Esophagus muscularis mucosa (tissue), 4 donors: Measurements from ENCODE around the gene BHLHE41. TPM values are rescaled to one million over a fixed set of nuclear protein-coding genes. Genes with fewer than 3 reads are reported as not detected.

ENCODE experiments used
- DNase-seq: peaks from one replicate; pipeline ENCODE4 v3.0.0-alpha.2; 2017; ENCODE audit errors: extremely low spot score
- H3K27ac ChIP-seq, 4 donors: fragments of 200-600 bp; sonication (generic); replicated peaks in 1 of 4; 1 replicate in 3 of 4; 2 replicates in 1 of 4; pipeline ENCODE4 v1.5.1; 2016 to 2019; ENCODE audit warnings: mild to moderate bottlenecking in 1 of 4
- H3K27me3 ChIP-seq, 4 donors: fragments of 200-600 bp; sonication (generic); one replicate each; pipeline versions ENCODE4 v1.5.1 to v1.6.0; 2016 to 2019
- H3K36me3 ChIP-seq, 4 donors: fragments of 200-600 bp; sonication (generic); one replicate each; pipeline ENCODE4 v1.5.1; 2016 to 2019
- H3K4me1 ChIP-seq, 4 donors: fragments of 200-600 bp; sonication (generic); one replicate each; pipeline ENCODE4 v1.5.1; 2016 to 2019
- H3K4me3 ChIP-seq, 4 donors: fragments of 200-600 bp; sonication (generic); 1 replicate in 2 of 4; 2 replicates in 2 of 4; pipeline ENCODE4 v1.5.1; 2016 to 2019; ENCODE audit warnings: mild to moderate bottlenecking in 4 of 4, moderate library complexity in 1 of 4
- H3K9me3 ChIP-seq, 4 donors: fragments of 200-600 bp; sonication (generic); 1 replicate in 3 of 4; 2 replicates in 1 of 4; pipeline ENCODE4 v1.5.1; 2016 to 2019
- CTCF ChIP-seq, 3 experiments: fragments of 200-600 bp in 2 of 3; fragments of 450-650 bp in 1 of 3; sonication (generic) in 2 of 3; IDR thresholded peaks; one replicate each; pipeline ENCODE4 v1.5.1; 2017 to 2019; ENCODE audit warnings: antibody characterized with exemption in 3 of 3, mild to moderate bottlenecking in 2 of 3, moderate library complexity in 1 of 3
- EP300 ChIP-seq: sonication (generic); formaldehyde crosslinking; IDR thresholded peaks from one replicate; pipeline ENCODE4 v1.6.1; 2017; ENCODE audit warnings: antibody characterized with exemption
- POLR2A ChIP-seq: fragments of 450-650 bp; IDR thresholded peaks from one replicate; pipeline ENCODE4 v1.6.1; 2017; ENCODE audit warnings: antibody characterized with exemption, moderate library complexity, mild to moderate bottlenecking, low read depth
- POLR2AphosphoS5 ChIP-seq, 2 donors: sonication (generic); formaldehyde crosslinking; IDR thresholded peaks; one replicate each; pipeline ENCODE4 v1.6.1; 2017; ENCODE audit warnings: antibody characterized with exemption in 2 of 2
- WGBS: methylation state at CpG from one replicate; pipeline ENCODE4 v1.1.5; 2018; 5-methylcytosine and 5-hydroxymethylcytosine counted together
- intact Hi-C: fragments of 100-400 bp; cut with DNase I; formaldehyde crosslinking; loops from one replicate; pipeline ENCODE4 v1.15.1; 2023
- total RNA-seq, 4 donors: library from RNA; depleted of rRNA; stranded (reverse); fragments of >200 nt; gene quantifications; one replicate each; pipeline versions ENCODE4 v1.1.0 to v1.2.1, GENCODE V29; 2016

The BHLHE41 gene
- total RNA-seq, 4 donors from 2014 or later = 6.3 to 20.0 (median 14.8) TPM

GRCh38 chr12:26106347-26106746, 18.5 kb downstream of the BHLHE41 start:
- Histone ChIP-seq H3K27ac (no peak overlapping the region), H3K4me1 (peaks cover 0 to 24% (median 16%) of the 10 kb centered on the region in 4 donors), H3K9me3 (no peaks in the 10 kb centered on the region), H3K4me3 (no peak overlapping the region), H3K36me3 (no peaks in the 10 kb centered on the region), H3K27me3 (no peaks in the 10 kb centered on the region)
- intact Hi-C loops = loop anchor here (10.0 kb wide), 1 partner anchor 328 kb away; no protein-coding TSS in a partner anchor
- DNase-seq = no peak
- 59% methylated on average over 4 of the region's 4 CpGs for whole genome bisulfite sequencing
- TF ChIP-seq POLR2A = no peak
- no peak for TF ChIP-seq CTCF (IDR thresholded peaks at IDR 0.05)
- TF ChIP-seq POLR2AphosphoS5 (IDR thresholded peaks at IDR 0.05) = no peak
- TF ChIP-seq EP300 = no peak

- H3K27ac ChIP-seq = peak overlapping the region in 3 of 4 donors; percentile 9 to 43 (median 35)
- intact Hi-C loops = loop anchor here (10.0 kb wide), 1 partner anchor 332 kb away; no protein-coding TSS in a partner anchor
- peak in 1 of 2 donors; percentile 66 for TF ChIP-seq POLR2AphosphoS5 (IDR thresholded peaks at IDR 0.05)
- TF ChIP-seq POLR2A = no peak
- TF ChIP-seq CTCF (IDR thresholded peaks at IDR 0.05) = no peak
- no peak for DNase-seq
- H3K36me3 ChIP-seq = no peaks in the 10 kb centered on the region
- H3K27me3 ChIP-seq = no peaks in the 10 kb centered on the region
- no peak overlapping the region for H3K4me3 ChIP-seq
- 85% methylated on average over 5 of the region's 5 CpGs for WGBS
- H3K9me3 ChIP-seq = no peaks in the 10 kb centered on the region
- no peaks in the 10 kb centered on the region for H3K4me1 ChIP-seq
These were observed 21.9 kb downstream of the BHLHE41 start for GRCh38 chr12:26102953-26103352.

- Histone ChIP-seq H3K4me3 (no peak overlapping the region), H3K27me3 (no peaks in the 10 kb centered on the region), H3K9me3 (no peaks in the 10 kb centered on the region), H3K36me3 (no peaks in the 10 kb centered on the region), H3K4me1 (peaks cover 0 to 7% (median 2%) of the 10 kb centered on the region in 4 donors), H3K27ac (peak overlapping the region in 1 of 4 donors; percentile 35)
- WGBS = 79% methylated on average over 4 of the region's 4 CpGs
- no peak for DNase-seq
- TF ChIP-seq EP300 (no peak), POLR2AphosphoS5 (IDR thresholded peaks at IDR 0.05) (no peak), POLR2A (no peak), CTCF (IDR thresholded peaks at IDR 0.05) (no peak)
- intact Hi-C loops = loop anchor here (10.0 kb wide), 1 partner anchor 333 kb away; no protein-coding TSS in a partner anchor
These were observed 23.1 kb downstream of the BHLHE41 start for GRCh38 chr12:26101763-26102162.

GRCh38 chr12:26101350-26101734, 23.5 kb downstream of the BHLHE41 start:
- intact Hi-C loops = loop anchor here (10.0 kb wide), 1 partner anchor 333 kb away; no protein-coding TSS in a partner anchor
- no peak for DNase-seq
- H3K27me3 ChIP-seq = no peaks in the 10 kb centered on the region
- H3K4me1 ChIP-seq = peaks cover 0 to 7% (median 2%) of the 10 kb centered on the region in 4 donors
- no peaks in the 10 kb centered on the region for H3K9me3 ChIP-seq
- 83% methylated on average over 3 of the region's 3 CpGs for WGBS
- no peaks in the 10 kb centered on the region for H3K36me3 ChIP-seq
- H3K27ac ChIP-seq = no peak overlapping the region
- no peak for TF ChIP-seq POLR2A
- no peak for TF ChIP-seq CTCF (IDR thresholded peaks at IDR 0.05)
- TF ChIP-seq POLR2AphosphoS5 (IDR thresholded peaks at IDR 0.05) = no peak
- no peak for TF ChIP-seq EP300
- no peak overlapping the region for H3K4me3 ChIP-seq
